MM.1S (cell line): ENCODE data around the gene TEX264.

Source experiments
- EZH2 ChIP-seq: fragments of 300-600 bp; sonication (generic); optimal IDR thresholded peaks from 2 replicates; pipeline ENCODE3; 2017; ENCODE audit warnings: low read depth, mild to moderate bottlenecking, antibody characterized with exemption, low read length, mixed read lengths
- EZH2phosphoT487 ChIP-seq: fragments of 300-600 bp; sonication (generic); IDR thresholded peaks from 2 replicates; pipeline ENCODE4 v1.6.1; 2018; ENCODE audit warnings: antibody characterized with exemption, low read length
- TF ChIP-seq, protein P1 (sequence below): fragments of 300-600 bp; sonication (generic); IDR thresholded peaks from 2 replicates; pipeline ENCODE4 v1.5.1; 2016; ENCODE audit warnings: antibody characterized with exemption, low read length, mixed read lengths

DNA sequence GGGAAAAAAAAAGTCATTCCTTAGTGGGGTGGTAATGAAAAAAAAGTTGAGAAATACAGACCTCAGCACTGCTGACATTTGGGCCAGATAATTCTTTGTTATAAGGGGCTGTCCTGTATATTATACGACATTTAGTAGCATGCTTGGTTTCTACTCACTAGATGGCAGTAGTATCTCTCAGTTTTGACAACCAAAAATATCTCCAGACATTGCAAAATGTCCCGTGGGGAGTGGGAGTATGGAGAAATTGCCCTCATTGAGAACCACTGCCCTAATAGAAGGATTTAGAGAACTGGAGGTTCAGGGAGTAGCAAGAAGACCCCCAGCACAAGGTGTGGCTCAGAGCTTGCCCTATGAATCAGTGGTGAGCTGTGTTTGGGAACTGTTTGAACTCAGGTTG, 28.6 kb upstream of the TEX264 start:
- TF ChIP-seq, protein P1, sequence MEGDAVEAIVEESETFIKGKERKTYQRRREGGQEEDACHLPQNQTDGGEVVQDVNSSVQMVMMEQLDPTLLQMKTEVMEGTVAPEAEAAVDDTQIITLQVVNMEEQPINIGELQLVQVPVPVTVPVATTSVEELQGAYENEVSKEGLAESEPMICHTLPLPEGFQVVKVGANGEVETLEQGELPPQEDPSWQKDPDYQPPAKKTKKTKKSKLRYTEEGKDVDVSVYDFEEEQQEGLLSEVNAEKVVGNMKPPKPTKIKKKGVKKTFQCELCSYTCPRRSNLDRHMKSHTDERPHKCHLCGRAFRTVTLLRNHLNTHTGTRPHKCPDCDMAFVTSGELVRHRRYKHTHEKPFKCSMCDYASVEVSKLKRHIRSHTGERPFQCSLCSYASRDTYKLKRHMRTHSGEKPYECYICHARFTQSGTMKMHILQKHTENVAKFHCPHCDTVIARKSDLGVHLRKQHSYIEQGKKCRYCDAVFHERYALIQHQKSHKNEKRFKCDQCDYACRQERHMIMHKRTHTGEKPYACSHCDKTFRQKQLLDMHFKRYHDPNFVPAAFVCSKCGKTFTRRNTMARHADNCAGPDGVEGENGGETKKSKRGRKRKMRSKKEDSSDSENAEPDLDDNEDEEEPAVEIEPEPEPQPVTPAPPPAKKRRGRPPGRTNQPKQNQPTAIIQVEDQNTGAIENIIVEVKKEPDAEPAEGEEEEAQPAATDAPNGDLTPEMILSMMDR = peak; percentile 34
- TF ChIP-seq EZH2phosphoT487 = no peak
- no peak for TF ChIP-seq EZH2
